Prostate gland (tissue), 2 donors: ENCODE results near the gene NINJ2.

Source experiments
- CTCF ChIP-seq, 4 experiments: fragments of 200-600 bp in 2 of 4; fragments of 450-650 bp in 2 of 4; sonication (generic) in 2 of 4; IDR thresholded peaks; 1 replicate in 3 of 4; 2 replicates in 1 of 4; pipeline ENCODE4 v1.5.1; 2016 to 2019; ENCODE audit warnings: antibody characterized with exemption in 4 of 4, mild to moderate bottlenecking in 2 of 4, moderate library complexity in 2 of 4
- POLR2A ChIP-seq: fragments of 450-650 bp; IDR thresholded peaks from one replicate; pipeline ENCODE4 v1.6.1; 2016; ENCODE audit warnings: antibody characterized with exemption, mild to moderate bottlenecking

- no peak for TF ChIP-seq CTCF (IDR thresholded peaks at IDR 0.05)
- no peak for TF ChIP-seq POLR2A
Observed at GRCh38 chr12:546265-546919, 116.9 kb downstream of the NINJ2 start.
